Loucy (cell line): ENCODE data around the gene ZNF146.

Source experiments
- CTCF ChIP-seq: fragments of 200-600 bp; sonication (generic); conservative IDR thresholded peaks from 2 replicates; pipeline ENCODE4 v1.5.1; 2014; ENCODE audit warnings: mild to moderate bottlenecking, antibody characterized with exemption, low read length
- EZH2phosphoT487 ChIP-seq: fragments of 200-600 bp; IDR thresholded peaks from 2 replicates; pipeline ENCODE4 v1.6.1; 2018; ENCODE audit warnings: antibody characterized with exemption, mild to moderate bottlenecking, moderate library complexity, borderline replicate concordance

DNA sequence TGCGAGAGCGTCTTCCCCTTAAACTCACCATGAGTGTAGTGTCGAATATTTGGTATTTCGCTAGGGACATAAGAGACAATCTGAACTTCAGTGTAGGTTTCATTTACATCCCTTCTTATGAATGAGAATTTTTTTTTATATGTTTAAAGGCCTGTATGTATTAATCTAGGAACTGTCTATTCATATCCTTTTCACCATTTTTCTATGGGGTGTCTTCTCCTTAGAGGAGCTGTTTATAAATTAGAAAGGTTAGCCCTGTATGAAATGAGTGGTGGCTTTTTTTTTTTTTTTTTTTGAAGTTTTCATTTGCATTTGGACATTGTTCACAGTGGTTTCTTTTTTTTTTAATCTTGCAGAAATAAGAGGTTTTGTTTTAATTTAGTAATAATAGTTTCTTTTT, 7.6 kb downstream of the ZNF146 start:
- TF ChIP-seq CTCF, result no peak
- no peak for TF ChIP-seq EZH2phosphoT487
